DND-41 (cell line): ENCODE data around the gene MOV10L1.

Source experiments
- ATAC-seq: fragments of 200-7000 bp; cut with Tn5 transposase; 3 replicates; pipeline ENCODE4 v1.9.1; 2021; ENCODE audit warnings: low read depth; ENCODE audit not compliant: insufficient read depth
- DNase-seq: peaks from one replicate; pipeline ENCODE4 v3.0.0-alpha.2; 2020
- H2AFZ ChIP-seq: 2 replicates; pipeline ENCODE4 v1.6.0; 2012; ENCODE audit warnings: low read depth, low read length
- H3K27ac ChIP-seq: 2 replicates; pipeline ENCODE4 v1.5.1; 2012; ENCODE audit warnings: low read length, inconsistent platforms
- H3K27me3 ChIP-seq: fragments of 200-600 bp; sonication (generic); 2 replicates; pipeline ENCODE4 v1.6.0; 2012; ENCODE audit warnings: low read length, mild to moderate bottlenecking, inconsistent platforms; ENCODE audit not compliant: insufficient read depth, poor library complexity
- H3K36me3 ChIP-seq: 2 replicates; pipeline ENCODE4 v1.5.1; 2012; ENCODE audit warnings: low read length, inconsistent platforms; ENCODE audit not compliant: insufficient read depth
- H3K4me1 ChIP-seq: 2 replicates; pipeline ENCODE4 v1.5.1; 2012; ENCODE audit warnings: mild to moderate bottlenecking, low read length; ENCODE audit not compliant: insufficient read depth
- H3K4me2 ChIP-seq: 2 replicates; pipeline ENCODE4 v1.6.0; 2012; ENCODE audit warnings: mild to moderate bottlenecking, moderate library complexity, low read length, inconsistent platforms; ENCODE audit not compliant: insufficient read depth
- H3K4me3 ChIP-seq, 2 experiments: fragments of 200-600 bp in 1 of 2; shearing (Covaris generic) in 1 of 2; 2 replicates each; pipeline ENCODE4 v1.5.1; 2012 to 2016; ENCODE audit warnings: inconsistent platforms in 2 of 2, low read length in 2 of 2, mild to moderate bottlenecking in 2 of 2, low read depth in 1 of 2, moderate library complexity in 1 of 2
- H3K79me2 ChIP-seq: 2 replicates; pipeline ENCODE4 v1.6.0; 2012; ENCODE audit warnings: low read length, inconsistent platforms; ENCODE audit not compliant: insufficient read depth
- H3K9ac ChIP-seq: 2 replicates; pipeline ENCODE4 v1.6.0; 2012; ENCODE audit warnings: low read depth, mild to moderate bottlenecking, inconsistent platforms, low read length, moderate library complexity
- H3K9me3 ChIP-seq: 2 replicates; pipeline ENCODE4 v1.5.1; 2012; ENCODE audit warnings: low read length, moderate library complexity, mild to moderate bottlenecking, inconsistent platforms; ENCODE audit not compliant: insufficient read depth, severe bottlenecking
- H4K20me1 ChIP-seq: 2 replicates; pipeline ENCODE4 v1.6.0; 2012; ENCODE audit warnings: low read length; ENCODE audit not compliant: insufficient read depth
- CTCF ChIP-seq: IDR thresholded peaks from 2 replicates; pipeline ENCODE4 v1.5.1; 2012; ENCODE audit warnings: borderline replicate concordance, low read length, moderate library complexity, mild to moderate bottlenecking; ENCODE audit not compliant: poor library complexity, severe bottlenecking; ENCODE audit errors: extremely low read depth
- EZH2 ChIP-seq: IDR thresholded peaks from 3 replicates; pipeline ENCODE4 v1.6.1; 2012; ENCODE audit warnings: borderline replicate concordance, low read depth, mild to moderate bottlenecking, moderate library complexity, low read length, inconsistent platforms; ENCODE audit not compliant: severe bottlenecking

Gene MOV10L1

GRCh38 chr22:50189184-50189848 is 99.5 kb downstream of the MOV10L1 start:
- Histone ChIP-seq H2AFZ (no peak overlapping the region), H3K79me2 (peaks cover 75% of the 10 kb centered on the region)

GRCh38 chr22:50189849-50190181 is 100.0 kb downstream of the MOV10L1 start:
- DNase-seq = peak; percentile 33

More at GRCh38 chr22:50189184-50189848, 99.5 kb downstream of the MOV10L1 start:
- no peaks in the 10 kb centered on the region for H3K27me3 ChIP-seq
- H3K9me3 ChIP-seq = no peaks in the 10 kb centered on the region
- H3K4me1 ChIP-seq = peaks cover 68% of the 10 kb centered on the region
- TF ChIP-seq CTCF (no peak), EZH2 (no peak)
- peak overlapping the region; percentile 51; the same call in 1 of the 2 replicates for H3K9ac ChIP-seq
- H3K4me3 ChIP-seq = 0 out of 4 replicates have a peak overlapping the region, but pooled peaks of 1 of the 2 experiments have one; percentile 8
- peaks cover 69% of the 10 kb centered on the region for H4K20me1 ChIP-seq
- H3K36me3 ChIP-seq = peaks cover 43% of the 10 kb centered on the region
- ATAC-seq (no peak), DNase-seq (no peak)
- H3K27ac ChIP-seq = peak overlapping the region; percentile 84
- peak overlapping the region; percentile 43 for H3K4me2 ChIP-seq

DNA sequence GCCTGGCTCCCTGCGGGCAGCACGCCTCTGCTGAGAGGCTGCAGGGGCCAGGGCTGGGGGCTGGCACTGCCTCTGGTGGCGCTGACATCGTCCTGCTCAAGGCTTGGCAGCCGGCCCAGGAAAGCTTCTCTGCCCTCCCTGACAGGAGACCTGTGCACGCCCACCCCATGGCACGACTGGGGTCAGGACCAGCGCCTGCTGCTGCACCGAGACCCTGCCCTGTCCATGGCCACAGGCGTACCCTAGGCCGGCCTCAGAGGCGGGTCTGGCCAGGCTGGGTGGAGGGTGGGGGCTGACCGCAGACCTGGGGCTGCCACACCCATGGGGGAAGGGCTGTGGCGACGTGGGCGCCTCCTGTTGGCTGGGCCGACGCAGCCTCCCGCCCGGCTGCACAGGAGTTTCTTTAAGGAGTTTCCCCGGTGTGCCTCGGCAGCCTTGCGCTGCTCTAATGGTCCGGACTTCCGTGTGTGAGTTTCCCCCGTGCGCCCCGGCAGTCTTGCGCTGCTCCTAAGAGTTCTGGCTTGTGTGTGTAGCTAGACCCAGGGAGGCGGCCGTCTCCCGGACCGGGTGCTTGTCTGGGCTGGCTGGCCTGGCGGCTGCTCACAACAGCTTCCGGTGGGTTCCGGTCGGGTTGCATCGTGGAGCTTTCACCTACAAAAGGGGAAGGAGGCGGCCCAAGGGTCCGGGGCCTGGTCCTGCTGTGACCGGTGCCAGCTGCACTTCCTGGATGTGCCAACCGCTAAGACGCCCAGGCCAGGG is 100.6 kb downstream of the MOV10L1 start:
- Histone ChIP-seq H3K9ac (peak overlapping the region; percentile 51), H3K4me2 (peak overlapping the region; percentile 43), H3K4me1 (peaks cover 64% of the 10 kb centered on the region), H3K79me2 (peaks cover 82% of the 10 kb centered on the region), H3K27me3 (no peaks in the 10 kb centered on the region), H4K20me1 (peaks cover 75% of the 10 kb centered on the region), H3K27ac (peak overlapping the region; percentile 84), H3K36me3 (peaks cover 53% of the 10 kb centered on the region), H3K4me3 (peak overlapping the region in 1 of 2 experiments; percentile 14; a peak in 1 of 4 replicates), H3K9me3 (no peaks in the 10 kb centered on the region), H2AFZ (no peak overlapping the region)
- TF ChIP-seq EZH2 (no peak), CTCF (peak; percentile 33)
- peak; percentile 53 for DNase-seq
- no peak; the same call in 2 of the 3 replicates for ATAC-seq

More at GRCh38 chr22:50189849-50190181, 100.0 kb downstream of the MOV10L1 start:
- H3K9me3 ChIP-seq = no peaks in the 10 kb centered on the region
- H3K79me2 ChIP-seq = peaks cover 80% of the 10 kb centered on the region
- no peak for ATAC-seq
- TF ChIP-seq EZH2 (no peak), CTCF (no peak)
- peaks cover 74% of the 10 kb centered on the region for H4K20me1 ChIP-seq
- no peaks in the 10 kb centered on the region for H3K27me3 ChIP-seq
- peak overlapping the region; percentile 51 for H3K9ac ChIP-seq
- H2AFZ ChIP-seq = no peak overlapping the region
- H3K4me1 ChIP-seq = peaks cover 68% of the 10 kb centered on the region
- H3K4me3 ChIP-seq = peak overlapping the region in 1 of 2 experiments; percentile 14; a peak in 1 of 4 replicates
- H3K4me2 ChIP-seq = peak overlapping the region; percentile 43
- H3K27ac ChIP-seq = peak overlapping the region; percentile 84
- H3K36me3 ChIP-seq = peaks cover 48% of the 10 kb centered on the region
